Neural cell (in vitro differentiated cells): ENCODE measurements around the gene CA9. TPM values are rescaled to one million over a fixed set of nuclear protein-coding genes. Genes with fewer than 3 reads are reported as not detected.

Experiments
- H2AFZ ChIP-seq: fragments of 200-600, 300-800 bp; sonication (generic), shearing (Covaris generic); 2 replicates; pipeline ENCODE4 v1.6.0; 2014; ENCODE audit warnings: low read depth, mild to moderate bottlenecking, antibody characterized with exemption, low read length, moderate library complexity
- H3F3A ChIP-seq: fragments of 200-600 bp; shearing (Covaris generic); 2 replicates; pipeline ENCODE4 v1.6.1; 2016; ENCODE audit warnings: mild to moderate bottlenecking, moderate library complexity, mixed read lengths, antibody characterized with exemption, low read length; ENCODE audit not compliant: insufficient read depth, poor library complexity, severe bottlenecking
- H3K27ac ChIP-seq: fragments of 200-600, 300-800 bp; sonication (generic), shearing (Covaris generic); 2 replicates; pipeline ENCODE4 v1.5.1; 2014; ENCODE audit warnings: mild to moderate bottlenecking, low read length, moderate library complexity
- H3K27me3 ChIP-seq: fragments of 300-800, 200-600 bp; sonication (generic), shearing (Covaris generic); 2 replicates; pipeline ENCODE4 v1.6.0; 2014; ENCODE audit warnings: mild to moderate bottlenecking, low read depth, low read length, moderate library complexity; ENCODE audit not compliant: insufficient read depth
- H3K36me3 ChIP-seq: fragments of 300-800, 200-600 bp; sonication (generic), shearing (Covaris generic); 2 replicates; pipeline ENCODE4 v1.5.1; 2014; ENCODE audit warnings: mild to moderate bottlenecking, antibody characterized with exemption, low read length, moderate library complexity; ENCODE audit not compliant: insufficient read depth
- H3K4me2 ChIP-seq: fragments of 300-800, 200-600 bp; sonication (generic), shearing (Covaris generic); 2 replicates; pipeline ENCODE4 v1.6.0; 2014; ENCODE audit warnings: mild to moderate bottlenecking, low read length
- H3K4me3 ChIP-seq: fragments of 300-800, 200-600 bp; sonication (generic), shearing (Covaris generic); 2 replicates; pipeline ENCODE4 v1.5.1; 2014; ENCODE audit warnings: mild to moderate bottlenecking, low read length, moderate library complexity
- H3K79me2 ChIP-seq: fragments of 200-600 bp; shearing (Covaris generic); replicated peaks from 2 replicates; pipeline ENCODE4 v1.6.0; 2014; ENCODE audit warnings: mild to moderate bottlenecking, low read length, moderate library complexity; ENCODE audit not compliant: insufficient read depth
- H3K9ac ChIP-seq: fragments of 300-800, 200-600 bp; sonication (generic), shearing (Covaris generic); 2 replicates; pipeline ENCODE4 v1.6.1; 2016; ENCODE audit warnings: mild to moderate bottlenecking, low read length, mixed read lengths
- H3K9me2 ChIP-seq: fragments of 200-600 bp; shearing (Covaris generic); 2 replicates; pipeline ENCODE4 v1.6.1; 2016; ENCODE audit warnings: mild to moderate bottlenecking, low read length, mixed read lengths; ENCODE audit not compliant: insufficient read depth
- H3K9me3 ChIP-seq: fragments of 200-600, 300-800 bp; sonication (generic), shearing (Covaris generic); 2 replicates; pipeline ENCODE4 v1.6.1; 2016; ENCODE audit warnings: mild to moderate bottlenecking, mixed run types, low read length, moderate library complexity, mixed read lengths
- H4K20me1 ChIP-seq: fragments of 200-600 bp; shearing (Covaris generic); 2 replicates; pipeline ENCODE4 v1.6.1; 2016; ENCODE audit warnings: mild to moderate bottlenecking, mixed run types; ENCODE audit not compliant: insufficient read depth
- CTCF ChIP-seq: fragments of 450-650 bp; IDR thresholded peaks from 2 replicates; pipeline ENCODE4 v1.5.1; 2014; ENCODE audit warnings: antibody characterized with exemption, mild to moderate bottlenecking, moderate library complexity; ENCODE audit not compliant: poor library complexity, severe bottlenecking
- EP300 ChIP-seq: fragments of 450-650 bp; conservative IDR thresholded peaks from 2 replicates; pipeline ENCODE4 v1.6.1; 2014; ENCODE audit warnings: antibody characterized with exemption, mild to moderate bottlenecking, moderate library complexity; ENCODE audit not compliant: poor library complexity, severe bottlenecking
- EZH2 ChIP-seq: fragments of 200-600, 300-800 bp; shearing (Covaris generic), sonication (generic); IDR thresholded peaks from 2 replicates; pipeline ENCODE4 v1.6.1; 2014; ENCODE audit warnings: antibody characterized with exemption, low read length, borderline replicate concordance, mild to moderate bottlenecking; ENCODE audit not compliant: insufficient read depth, poor library complexity, severe bottlenecking
- MXI1 ChIP-seq: fragments of 450-650 bp; conservative IDR thresholded peaks from 2 replicates; pipeline ENCODE4 v1.6.1; 2014; ENCODE audit warnings: antibody characterized with exemption, mild to moderate bottlenecking; ENCODE audit not compliant: poor library complexity, severe bottlenecking
- POLR2AphosphoS5 ChIP-seq: IDR thresholded peaks from 2 replicates; pipeline ENCODE4 v1.6.1; 2012
- RAD21 ChIP-seq: fragments of 450-650 bp; conservative IDR thresholded peaks from 2 replicates; pipeline ENCODE4 v1.6.1; 2014; ENCODE audit warnings: antibody characterized with exemption, mild to moderate bottlenecking, moderate library complexity
- REST ChIP-seq: IDR thresholded peaks from 2 replicates; pipeline ENCODE4 v1.6.1; 2012; ENCODE audit warnings: borderline replicate concordance
- SMC3 ChIP-seq: fragments of 450-650 bp; conservative IDR thresholded peaks from 2 replicates; pipeline ENCODE4 v1.6.1; 2014; ENCODE audit warnings: antibody characterized with exemption, mild to moderate bottlenecking, moderate library complexity; ENCODE audit not compliant: poor library complexity
- TAF1 ChIP-seq: IDR thresholded peaks from 2 replicates; pipeline ENCODE4 v1.6.1; 2012; ENCODE audit warnings: low read depth
- polyA plus RNA-seq: library from polyadenylated mRNA; depleted of rRNA; stranded (reverse); fragments of >200 nt; gene quantifications from 2 replicates; pipeline ENCODE4 v1.2.3, GENCODE V29; 2014

The CA9 gene
- polyA plus RNA-seq, 1 donor from 2014 or later: not detected

GRCh38 chr9:35628389-35628991 is 45.2 kb upstream of the CA9 start:
- H3K36me3 ChIP-seq: no peaks in the 10 kb centered on the region
- TF ChIP-seq RAD21 (no peak), EP300 (no peak), CTCF (no peak), MXI1 (no peak), SMC3 (no peak), POLR2AphosphoS5 (no peak), REST (no peak), EZH2 (no peak), TAF1 (no peak)
- H2AFZ ChIP-seq: no peak overlapping the region
- no peak overlapping the region for H3K4me3 ChIP-seq
- no peaks in the 10 kb centered on the region for H3K27me3 ChIP-seq
- H3K79me2 ChIP-seq: no peaks in the 10 kb centered on the region
- H3F3A ChIP-seq: no peaks in the 10 kb centered on the region
- no peaks in the 10 kb centered on the region for H4K20me1 ChIP-seq
- H3K4me2 ChIP-seq: no peak overlapping the region
- no peaks in the 10 kb centered on the region for H3K9me2 ChIP-seq
- H3K9me3 ChIP-seq: no peaks in the 10 kb centered on the region
- no peak overlapping the region for H3K9ac ChIP-seq
- H3K27ac ChIP-seq: no peak overlapping the region

GRCh38 chr9:35629597-35629996 is 44.1 kb upstream of the CA9 start:
- Histone ChIP-seq H3K36me3 (no peaks in the 10 kb centered on the region), H3K79me2 (no peaks in the 10 kb centered on the region), H3K27me3 (no peaks in the 10 kb centered on the region), H3K9me2 (no peaks in the 10 kb centered on the region), H4K20me1 (no peaks in the 10 kb centered on the region), H3K9me3 (no peaks in the 10 kb centered on the region), H3K27ac (no peak overlapping the region), H3F3A (no peaks in the 10 kb centered on the region), H3K4me3 (no peak overlapping the region), H3K9ac (no peak overlapping the region), H3K4me2 (no peak overlapping the region), H2AFZ (no peak overlapping the region)
- TF ChIP-seq MXI1 (no peak), CTCF (no peak), EP300 (no peak), POLR2AphosphoS5 (no peak)
